ENCODE results near the gene TAAR5. TPM values are rescaled to one million over a fixed set of nuclear protein-coding genes. Genes with fewer than 3 reads are reported as not detected.

Gene TAAR5
- total RNA-seq, 1 experiment from 2014 or later = not detected

- H3K4me2 ChIP-seq (ENCODE audit: low read length) = no peak overlapping the region
- H4K20me1 ChIP-seq (ENCODE audit: low read length) = no peaks in the 10 kb centered on the region
- ChIA-PET POLR2A (ENCODE audit: unreplicated experiment) (no interaction called here), CTCF (no interaction called here)
- no TSS peak for BruUV-seq (replicated peaks)
- no peaks in the 10 kb centered on the region for H3K27me3 ChIP-seq (ENCODE audit: low read length)
- H3K36me3 ChIP-seq (ENCODE audit: low read depth, low read length) = no peaks in the 10 kb centered on the region
- H3K27ac ChIP-seq (ENCODE audit: low read length) = no peak overlapping the region
- no peaks in the 10 kb centered on the region for H3K79me2 ChIP-seq (ENCODE audit: low read length)
- H3K4me1 ChIP-seq (ENCODE audit: insufficient read depth, low read length) = no peaks in the 10 kb centered on the region
- intact Hi-C loops (cut with micrococcal nuclease) = no loop called here
- H3K9me2 ChIP-seq (replicated peaks; ENCODE audit: low read length) = no peaks in the 10 kb centered on the region; the same call in 1 of the 2 replicates
- no peaks in the 10 kb centered on the region for H3K9me3 ChIP-seq (ENCODE audit: low read length)
- ATAC-seq (no peak), DNase-seq (no peak)
- H3K9ac ChIP-seq (ENCODE audit: low read length) = no peak overlapping the region
- no peak for TF ChIP-seq EZH2 (IDR thresholded peaks at IDR 0.05; ENCODE audit: low read length, unreplicated experiment)
- TF ChIP-seq EZH2phosphoT487 (IDR thresholded peaks at IDR 0.05; ENCODE audit: borderline replicate concordance, low read length) = no peak
- no peak for TF ChIP-seq CTCF (conservative IDR thresholded peaks at IDR 0.05; ENCODE audit: low read depth, low read length)
- H3K4me3 ChIP-seq (ENCODE audit: low read length) = no peak overlapping the region
- no peak overlapping the region for H2AFZ ChIP-seq (ENCODE audit: low read length)
- H3F3A ChIP-seq (ENCODE audit: low read length, unreplicated experiment) = no peaks in the 10 kb centered on the region
Observed at GRCh38 chr6:132544826-132545225, 44.7 kb downstream of the TAAR5 start.

Other genes with a start within 250 kb of the TAAR5 start
- gene MOXD1, start 188.3 kb downstream of the TAAR5 start, total RNA-seq (2014; rRNA removed) = 5.0 and 9.9 TPM in 2 replicates
- gene STX7, start 76.6 kb downstream of the TAAR5 start, total RNA-seq (2014; rRNA removed) = 17.3 and 27.4 TPM in 2 replicates
- not detected in 2 replicates for gene TAAR9, start 51.5 kb downstream of the TAAR5 start, total RNA-seq (2014; rRNA removed)
- gene TAAR8, start 37.1 kb downstream of the TAAR5 start, total RNA-seq (2014; rRNA removed) = not detected in 2 replicates
- gene TAAR6, start 19.4 kb downstream of the TAAR5 start, total RNA-seq (2014; rRNA removed) = not detected in 2 replicates
- not detected in 2 replicates for gene TAAR2, start 34.5 kb upstream of the TAAR5 start, total RNA-seq (2014; rRNA removed)
- not detected in 2 replicates for gene TAAR1, start 69.4 kb upstream of the TAAR5 start, total RNA-seq (2014; rRNA removed)
- gene VNN1, start 124.3 kb upstream of the TAAR5 start, total RNA-seq (2014; rRNA removed) = 0.04 and 0.12 TPM in 2 replicates
- not detected in 2 replicates for gene VNN2, start 168.2 kb upstream of the TAAR5 start, total RNA-seq (2014; rRNA removed)
- gene SLC18B1, start 208.9 kb upstream of the TAAR5 start, total RNA-seq (2014; rRNA removed) = 8.4 and 9.1 TPM in 2 replicates
- 770 and 1,189 TPM in 2 replicates for gene RPS12, start 224.8 kb upstream of the TAAR5 start, total RNA-seq (2014; rRNA removed)

All from PC-3 (cell line).